Measurements from ENCODE around the gene GPR108.

GPR108 gene

DNA sequence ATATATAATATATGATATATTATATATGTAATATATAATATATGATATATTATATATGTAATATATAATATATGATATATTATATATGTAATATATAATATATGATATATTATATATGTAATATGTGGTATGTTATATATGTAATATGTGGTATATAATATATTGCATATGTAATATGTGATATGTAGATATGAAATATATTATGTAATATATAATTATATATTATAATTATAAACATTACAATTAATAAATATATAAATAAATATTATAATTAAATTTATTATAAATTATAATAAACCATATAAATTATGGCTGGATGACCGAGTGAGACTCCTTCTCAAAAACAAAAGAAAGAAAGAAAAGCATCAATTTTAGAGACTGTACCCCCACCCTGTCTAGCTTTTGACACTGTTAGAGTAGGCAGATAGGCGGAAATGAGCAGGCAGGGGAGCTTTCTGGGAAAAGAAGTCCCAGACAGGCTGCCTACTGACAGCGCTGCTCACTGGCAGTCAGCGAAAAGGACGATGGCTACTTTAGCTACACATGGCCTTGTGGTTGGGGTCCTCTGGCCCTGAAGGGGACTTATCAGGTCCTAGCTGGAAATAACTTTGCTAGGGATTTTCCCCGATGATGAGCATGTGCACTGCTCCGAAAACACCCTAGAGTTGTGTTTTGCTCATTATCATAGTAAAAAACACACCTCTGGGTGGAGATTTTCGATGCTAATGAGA, 36.6 kb downstream of the GPR108 start:
- DNase-seq, result no peak

DNA sequence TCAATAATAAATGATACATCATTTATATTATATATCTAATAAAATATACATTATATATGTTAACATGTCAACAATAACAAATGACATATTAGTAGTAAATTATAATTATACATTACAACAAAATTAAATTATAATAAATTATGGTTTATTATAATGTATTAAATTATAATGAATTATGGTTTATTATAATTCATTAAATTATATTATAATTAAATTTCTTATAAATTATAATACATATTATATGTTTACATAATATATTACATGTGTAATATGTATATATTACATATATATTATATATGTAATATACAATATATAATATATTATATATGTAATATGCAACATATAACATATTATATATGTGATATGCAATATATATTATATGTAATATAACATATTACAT, 37.4 kb downstream of the GPR108 start:
- no peak for DNase-seq

DNA sequence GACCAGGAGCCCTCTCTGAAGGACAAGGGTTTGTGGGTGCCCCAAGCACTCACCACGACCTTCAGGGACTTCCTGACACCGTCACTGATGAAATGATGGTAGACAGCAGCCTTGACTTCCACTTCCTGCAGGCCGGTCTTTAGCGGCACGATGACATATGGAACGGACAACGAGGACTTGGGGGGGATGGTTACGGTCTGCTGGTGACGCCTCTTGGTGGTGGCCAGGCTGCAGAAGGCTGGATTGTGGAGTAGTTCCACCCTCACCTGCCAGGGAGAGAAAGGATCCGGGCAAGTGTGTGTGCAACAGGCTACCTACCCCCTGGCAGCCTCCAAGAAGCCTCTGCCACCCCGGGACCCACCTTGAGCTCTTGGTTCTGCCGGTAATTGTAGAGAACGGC, 40.1 kb downstream of the GPR108 start:
- DNase-seq, result peak; percentile 31

DNA sequence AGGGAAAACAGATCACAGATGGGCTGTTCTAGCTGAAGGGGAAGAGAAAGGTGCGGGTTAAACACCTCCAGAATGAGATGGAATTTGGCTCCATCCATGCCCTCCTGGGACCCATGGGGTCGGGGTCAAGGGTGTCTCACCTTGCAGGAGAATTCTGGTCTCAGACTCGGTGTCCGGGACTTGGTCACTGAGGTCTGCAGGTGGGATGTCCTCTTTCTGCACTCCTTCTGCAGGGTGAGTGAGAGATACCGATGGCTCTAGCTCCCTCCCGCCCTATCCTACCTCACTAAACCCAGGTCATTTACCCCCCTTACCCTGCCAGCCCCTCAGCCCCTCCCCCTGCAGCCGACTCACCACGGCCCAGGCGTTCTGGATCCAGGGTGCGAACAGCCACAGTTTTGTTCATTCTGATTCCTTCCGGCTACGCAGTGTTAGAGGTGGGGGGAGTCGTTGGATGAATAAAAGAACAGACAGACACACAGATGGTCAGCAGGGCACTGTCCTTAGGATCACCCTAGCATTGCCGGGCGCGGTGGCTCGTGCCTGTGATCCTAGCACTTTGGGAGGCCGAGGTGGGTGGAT, 41.0 kb downstream of the GPR108 start:
- no peak for DNase-seq

- DNase-seq, result no peak
Measured at GRCh38 chr19:6694147-6694815, 43.1 kb downstream of the GPR108 start.

- DNase-seq, result no peak
Measured at GRCh38 chr19:6693681-6694080, 43.7 kb downstream of the GPR108 start.

- no peak for DNase-seq
Measured at GRCh38 chr19:6693056-6693471, 44.3 kb downstream of the GPR108 start.

GRCh38 chr19:6692027-6692426, 45.4 kb downstream of the GPR108 start:
- no peak for DNase-seq

DNA sequence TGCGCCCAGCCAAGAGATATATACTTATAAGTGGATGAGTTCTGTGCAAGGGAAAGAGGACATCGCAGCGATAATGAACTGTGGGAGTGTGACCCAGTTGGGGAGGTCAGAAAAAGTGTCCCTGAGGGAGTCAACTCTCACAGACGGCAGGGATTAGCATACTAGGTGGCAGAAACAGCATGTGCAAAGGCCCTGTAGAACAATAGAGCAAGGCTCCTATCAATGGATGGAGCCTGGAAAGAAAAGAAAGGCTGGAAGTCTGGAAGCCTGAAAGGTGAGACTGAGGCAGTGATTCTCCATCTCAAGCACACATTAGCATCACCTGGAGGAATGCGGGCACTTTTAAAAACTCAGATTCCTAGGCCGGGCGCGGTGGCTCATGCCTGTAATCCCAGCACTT, 46.0 kb downstream of the GPR108 start:
- DNase-seq, result no peak

GRCh38 chr19:6690160-6690885, 47.1 kb downstream of the GPR108 start:
- DNase-seq, result no peak

- no peak for DNase-seq
Measured at GRCh38 chr19:6687114-6687513, 50.3 kb downstream of the GPR108 start.

DNA sequence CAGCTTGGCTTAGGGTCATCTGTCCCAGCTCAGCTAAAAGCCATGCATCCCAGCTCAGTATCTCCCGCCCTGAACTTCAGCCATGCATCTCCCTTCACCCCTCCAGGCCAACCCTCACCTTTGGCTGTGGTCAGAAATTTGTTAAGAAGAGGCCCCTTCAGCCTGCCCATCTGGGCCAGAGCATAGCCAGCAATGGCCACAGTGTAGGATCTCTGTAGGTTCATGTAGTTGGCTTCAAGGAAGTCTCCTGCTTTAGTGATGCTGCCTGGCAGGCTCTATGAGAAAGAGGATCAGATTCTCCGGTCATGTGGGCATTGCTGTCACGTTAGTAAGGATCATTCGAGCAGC, 50.8 kb downstream of the GPR108 start:
- no peak for DNase-seq

- DNase-seq, result no peak
Measured at GRCh38 chr19:6685962-6686627, 51.3 kb downstream of the GPR108 start.

DNA sequence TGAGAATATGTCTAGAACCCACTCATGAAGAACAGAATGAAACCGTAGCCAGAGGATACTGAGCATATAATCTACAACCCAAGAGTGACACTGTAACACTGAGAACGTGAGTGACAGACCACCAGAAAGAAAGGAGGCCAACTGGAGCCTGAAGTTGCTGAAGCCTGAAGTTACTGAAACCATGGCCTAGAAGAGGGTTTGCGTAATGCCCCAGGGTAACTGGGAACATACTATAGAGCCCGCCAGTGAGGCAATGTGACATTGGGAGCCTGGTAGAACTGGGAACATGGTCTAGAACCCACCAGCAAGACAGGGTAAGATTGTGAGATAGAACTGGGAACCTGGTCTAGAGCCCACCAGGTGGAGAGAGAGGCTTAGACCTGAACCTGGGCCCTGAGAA, 51.9 kb downstream of the GPR108 start:
- no peak for DNase-seq

- DNase-seq, result no peak
Measured at GRCh38 chr19:6683971-6684370, 53.4 kb downstream of the GPR108 start.

- DNase-seq, result no peak
Measured at GRCh38 chr19:6682607-6683128, 54.7 kb downstream of the GPR108 start.

GRCh38 chr19:6680141-6680540, 57.2 kb downstream of the GPR108 start:
- DNase-seq, result no peak
